ENCODE results near the gene IL1RAPL1. TPM values are rescaled to one million over a fixed set of nuclear protein-coding genes. Genes with fewer than 3 reads are reported as not detected.

Gene IL1RAPL1
- total RNA-seq, 1 experiment from 2014 or later: 0.10 TPM

- no peak for DNase-seq
- H3K9me3 ChIP-seq: no peaks in the 10 kb centered on the region
- no peak overlapping the region for H3K4me3 ChIP-seq
- no peaks in the 10 kb centered on the region for H3K27me3 ChIP-seq
- H3K36me3 ChIP-seq: no peaks in the 10 kb centered on the region
Measured at GRCh38 chrX:29518100-29518499, 930.9 kb downstream of the IL1RAPL1 start.

GRCh38 chrX:29528281-29528680, 941.0 kb downstream of the IL1RAPL1 start:
- H3K4me3 ChIP-seq: no peak overlapping the region
- no peaks in the 10 kb centered on the region for H3K36me3 ChIP-seq
- no peaks in the 10 kb centered on the region for H3K9me3 ChIP-seq
- DNase-seq: no peak
- H3K27me3 ChIP-seq: no peaks in the 10 kb centered on the region

- Histone ChIP-seq H3K36me3 (no peaks in the 10 kb centered on the region), H3K27me3 (no peaks in the 10 kb centered on the region), H3K4me3 (no peak overlapping the region), H3K9me3 (no peaks in the 10 kb centered on the region)
- DNase-seq: no peak
Measured at GRCh38 chrX:29530501-29530900, 943.3 kb downstream of the IL1RAPL1 start.

GRCh38 chrX:29531336-29531735, 944.1 kb downstream of the IL1RAPL1 start:
- H3K4me3 ChIP-seq: no peak overlapping the region
- no peaks in the 10 kb centered on the region for H3K36me3 ChIP-seq
- DNase-seq: no peak
- no peaks in the 10 kb centered on the region for H3K9me3 ChIP-seq
- no peaks in the 10 kb centered on the region for H3K27me3 ChIP-seq

GRCh38 chrX:29535212-29536162, 948.2 kb downstream of the IL1RAPL1 start:
- Histone ChIP-seq H3K27me3 (no peaks in the 10 kb centered on the region), H3K9me3 (no peaks in the 10 kb centered on the region), H3K36me3 (no peaks in the 10 kb centered on the region), H3K4me3 (no peak overlapping the region)
- no peak for DNase-seq

GRCh38 chrX:29541038-29541437, 953.8 kb downstream of the IL1RAPL1 start:
- Histone ChIP-seq H3K4me3 (no peak overlapping the region), H3K9me3 (no peaks in the 10 kb centered on the region), H3K36me3 (no peaks in the 10 kb centered on the region), H3K27me3 (no peaks in the 10 kb centered on the region)
- no peak for DNase-seq

GRCh38 chrX:29542152-29542551, 954.9 kb downstream of the IL1RAPL1 start:
- DNase-seq: no peak

GRCh38 chrX:29545878-29546277, 958.6 kb downstream of the IL1RAPL1 start:
- Histone ChIP-seq H3K36me3 (no peaks in the 10 kb centered on the region), H3K4me3 (no peak overlapping the region), H3K9me3 (no peaks in the 10 kb centered on the region), H3K27me3 (no peaks in the 10 kb centered on the region)
- DNase-seq: no peak

More at GRCh38 chrX:29542152-29542551, 954.9 kb downstream of the IL1RAPL1 start:
- no peaks in the 10 kb centered on the region for H3K27me3 ChIP-seq
- no peaks in the 10 kb centered on the region for H3K9me3 ChIP-seq
- H3K4me3 ChIP-seq: no peak overlapping the region
- H3K36me3 ChIP-seq: no peaks in the 10 kb centered on the region

GRCh38 chrX:29547877-29548276, 960.6 kb downstream of the IL1RAPL1 start:
- no peaks in the 10 kb centered on the region for H3K9me3 ChIP-seq
- no peak overlapping the region for H3K4me3 ChIP-seq
- no peaks in the 10 kb centered on the region for H3K36me3 ChIP-seq
- no peaks in the 10 kb centered on the region for H3K27me3 ChIP-seq
- no peak for DNase-seq

GRCh38 chrX:29553542-29553941, 966.3 kb downstream of the IL1RAPL1 start:
- Histone ChIP-seq H3K9me3 (no peaks in the 10 kb centered on the region), H3K27me3 (no peaks in the 10 kb centered on the region), H3K4me3 (no peak overlapping the region), H3K36me3 (no peaks in the 10 kb centered on the region)
- no peak for DNase-seq

GRCh38 chrX:29555465-29556091, 968.3 kb downstream of the IL1RAPL1 start:
- Histone ChIP-seq H3K9me3 (no peaks in the 10 kb centered on the region), H3K36me3 (no peaks in the 10 kb centered on the region), H3K27me3 (no peaks in the 10 kb centered on the region), H3K4me3 (no peak overlapping the region)
- no peak for DNase-seq

GRCh38 chrX:29560065-29560464, 972.8 kb downstream of the IL1RAPL1 start:
- no peak overlapping the region for H3K4me3 ChIP-seq
- DNase-seq: no peak
- no peaks in the 10 kb centered on the region for H3K27me3 ChIP-seq
- no peaks in the 10 kb centered on the region; the same call in 1 of the 2 replicates for H3K9me3 ChIP-seq
- no peaks in the 10 kb centered on the region for H3K36me3 ChIP-seq

GRCh38 chrX:29561417-29561816, 974.2 kb downstream of the IL1RAPL1 start:
- no peaks in the 10 kb centered on the region; the same call in 1 of the 2 replicates for H3K9me3 ChIP-seq
- H3K4me3 ChIP-seq: no peak overlapping the region
- no peak for DNase-seq
- no peaks in the 10 kb centered on the region for H3K36me3 ChIP-seq
- no peaks in the 10 kb centered on the region for H3K27me3 ChIP-seq

- H3K9me3 ChIP-seq: no peaks in the 10 kb centered on the region
- no peak overlapping the region for H3K4me3 ChIP-seq
- DNase-seq: no peak
- no peaks in the 10 kb centered on the region for H3K36me3 ChIP-seq
- no peaks in the 10 kb centered on the region for H3K27me3 ChIP-seq
Measured at GRCh38 chrX:29580560-29580959, 993.3 kb downstream of the IL1RAPL1 start.

- Histone ChIP-seq H3K27me3 (no peaks in the 10 kb centered on the region), H3K9me3 (no peaks in the 10 kb centered on the region), H3K36me3 (no peaks in the 10 kb centered on the region), H3K4me3 (no peak overlapping the region)
- DNase-seq: no peak
Measured at GRCh38 chrX:29581223-29581622, 994.0 kb downstream of the IL1RAPL1 start.

- Histone ChIP-seq H3K27me3 (no peaks in the 10 kb centered on the region), H3K4me3 (no peak overlapping the region), H3K36me3 (no peaks in the 10 kb centered on the region), H3K9me3 (no peaks in the 10 kb centered on the region)
- DNase-seq: no peak
Measured at GRCh38 chrX:29587107-29587506, 999.9 kb downstream of the IL1RAPL1 start.

GRCh38 chrX:29590921-29591320, 1003.7 kb downstream of the IL1RAPL1 start:
- H3K27me3 ChIP-seq: no peaks in the 10 kb centered on the region
- no peaks in the 10 kb centered on the region for H3K9me3 ChIP-seq
- no peaks in the 10 kb centered on the region for H3K36me3 ChIP-seq
- H3K4me3 ChIP-seq: no peak overlapping the region
- no peak for DNase-seq

GRCh38 chrX:29604381-29604780, 1017.1 kb downstream of the IL1RAPL1 start:
- no peak for DNase-seq
- Histone ChIP-seq H3K4me3 (no peak overlapping the region), H3K9me3 (no peaks in the 10 kb centered on the region)

More at GRCh38 chrX:29604381-29604780, 1017.1 kb downstream of the IL1RAPL1 start:
- Histone ChIP-seq H3K36me3 (no peaks in the 10 kb centered on the region), H3K27me3 (no peaks in the 10 kb centered on the region)

Measured in MG63 (cell line).